Measurements from ENCODE around the gene ADAMTS13.

- TF ChIP-seq, protein P1, sequence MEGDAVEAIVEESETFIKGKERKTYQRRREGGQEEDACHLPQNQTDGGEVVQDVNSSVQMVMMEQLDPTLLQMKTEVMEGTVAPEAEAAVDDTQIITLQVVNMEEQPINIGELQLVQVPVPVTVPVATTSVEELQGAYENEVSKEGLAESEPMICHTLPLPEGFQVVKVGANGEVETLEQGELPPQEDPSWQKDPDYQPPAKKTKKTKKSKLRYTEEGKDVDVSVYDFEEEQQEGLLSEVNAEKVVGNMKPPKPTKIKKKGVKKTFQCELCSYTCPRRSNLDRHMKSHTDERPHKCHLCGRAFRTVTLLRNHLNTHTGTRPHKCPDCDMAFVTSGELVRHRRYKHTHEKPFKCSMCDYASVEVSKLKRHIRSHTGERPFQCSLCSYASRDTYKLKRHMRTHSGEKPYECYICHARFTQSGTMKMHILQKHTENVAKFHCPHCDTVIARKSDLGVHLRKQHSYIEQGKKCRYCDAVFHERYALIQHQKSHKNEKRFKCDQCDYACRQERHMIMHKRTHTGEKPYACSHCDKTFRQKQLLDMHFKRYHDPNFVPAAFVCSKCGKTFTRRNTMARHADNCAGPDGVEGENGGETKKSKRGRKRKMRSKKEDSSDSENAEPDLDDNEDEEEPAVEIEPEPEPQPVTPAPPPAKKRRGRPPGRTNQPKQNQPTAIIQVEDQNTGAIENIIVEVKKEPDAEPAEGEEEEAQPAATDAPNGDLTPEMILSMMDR (IDR thresholded peaks at IDR 0.05), result no peak
- TF ChIP-seq POLR2A (IDR thresholded peaks at IDR 0.05), result no peak
Observed at GRCh38 chr9:133401588-133401987, 20.6 kb upstream of the ADAMTS13 start.
